Stimulated activated CD4-positive, alpha-beta T cell treated with anti-CD3 and anti-CD28 coated beads, Interleukin-12 subunit alpha, Interleukin-12 subunit beta, amount 100 ng/mL, for 24 hours (primary cell): ENCODE data around the gene LOXL4.

ENCODE experiments used
- DNase-seq, 2 experiments: peaks; one replicate each; pipeline ENCODE4 v3.0.0-alpha.2; 2020; ENCODE audit warnings: low read depth in 2 of 2

LOXL4 gene

GRCh38 chr10:98264378-98265065 lies 3.5 kb downstream of the LOXL4 start:
- DNase-seq: no peak

GRCh38 chr10:98263088-98263487 lies 4.9 kb downstream of the LOXL4 start:
- DNase-seq: no peak

GRCh38 chr10:98262571-98262970 lies 5.4 kb downstream of the LOXL4 start:
- DNase-seq: no peak

- no peak for DNase-seq
Observed at GRCh38 chr10:98261436-98262277, 6.3 kb downstream of the LOXL4 start.

- no peak for DNase-seq
Observed at GRCh38 chr10:98260752-98261151, 7.2 kb downstream of the LOXL4 start.

GRCh38 chr10:98260350-98260749 lies 7.6 kb downstream of the LOXL4 start:
- no peak for DNase-seq

GRCh38 chr10:98259606-98260315 lies 8.2 kb downstream of the LOXL4 start:
- DNase-seq: no peak

GRCh38 chr10:98258683-98259454 lies 9.1 kb downstream of the LOXL4 start:
- DNase-seq: no peak

GRCh38 chr10:98257961-98258360 lies 10.0 kb downstream of the LOXL4 start:
- DNase-seq: no peak

GRCh38 chr10:98257198-98257597 lies 10.8 kb downstream of the LOXL4 start:
- DNase-seq: no peak

- DNase-seq: no peak
Observed at GRCh38 chr10:98256692-98257091, 11.3 kb downstream of the LOXL4 start.

- DNase-seq: no peak
Observed at GRCh38 chr10:98255146-98255877, 12.7 kb downstream of the LOXL4 start.

GRCh38 chr10:98254234-98254974 lies 13.6 kb downstream of the LOXL4 start:
- no peak for DNase-seq

- no peak for DNase-seq
Observed at GRCh38 chr10:98253499-98253898, 14.5 kb downstream of the LOXL4 start.

GRCh38 chr10:98252464-98252863 lies 15.5 kb downstream of the LOXL4 start:
- DNase-seq: no peak

- no peak for DNase-seq
Observed at GRCh38 chr10:98251399-98251798, 16.6 kb downstream of the LOXL4 start.

GRCh38 chr10:98249134-98249533 lies 18.9 kb downstream of the LOXL4 start:
- DNase-seq: no peak

GRCh38 chr10:98248018-98248417 lies 20.0 kb downstream of the LOXL4 start:
- DNase-seq: no peak

GRCh38 chr10:98246911-98247805 lies 20.8 kb downstream of the LOXL4 start:
- no peak for DNase-seq
